Esophagus muscularis mucosa (tissue), 4 donors: Measurements from ENCODE around the gene S100A1. TPM values are rescaled to one million over a fixed set of nuclear protein-coding genes. Genes with fewer than 3 reads are reported as not detected.

ENCODE experiments used
- DNase-seq: peaks from one replicate; pipeline ENCODE4 v3.0.0-alpha.2; 2017; ENCODE audit errors: extremely low spot score
- H3K27ac ChIP-seq, 4 donors: fragments of 200-600 bp; sonication (generic); replicated peaks in 1 of 4; 1 replicate in 3 of 4; 2 replicates in 1 of 4; pipeline ENCODE4 v1.5.1; 2016 to 2019; ENCODE audit warnings: mild to moderate bottlenecking in 1 of 4
- H3K27me3 ChIP-seq, 4 donors: fragments of 200-600 bp; sonication (generic); one replicate each; pipeline versions ENCODE4 v1.5.1 to v1.6.0; 2016 to 2019
- H3K36me3 ChIP-seq, 4 donors: fragments of 200-600 bp; sonication (generic); one replicate each; pipeline ENCODE4 v1.5.1; 2016 to 2019
- H3K4me1 ChIP-seq, 4 donors: fragments of 200-600 bp; sonication (generic); one replicate each; pipeline ENCODE4 v1.5.1; 2016 to 2019
- H3K4me3 ChIP-seq, 4 donors: fragments of 200-600 bp; sonication (generic); 1 replicate in 2 of 4; 2 replicates in 2 of 4; pipeline ENCODE4 v1.5.1; 2016 to 2019; ENCODE audit warnings: mild to moderate bottlenecking in 4 of 4, moderate library complexity in 1 of 4
- H3K9me3 ChIP-seq, 4 donors: fragments of 200-600 bp; sonication (generic); 1 replicate in 3 of 4; 2 replicates in 1 of 4; pipeline ENCODE4 v1.5.1; 2016 to 2019
- EP300 ChIP-seq: sonication (generic); formaldehyde crosslinking; IDR thresholded peaks from one replicate; pipeline ENCODE4 v1.6.1; 2017; ENCODE audit warnings: antibody characterized with exemption
- POLR2A ChIP-seq: fragments of 450-650 bp; IDR thresholded peaks from one replicate; pipeline ENCODE4 v1.6.1; 2017; ENCODE audit warnings: antibody characterized with exemption, moderate library complexity, mild to moderate bottlenecking, low read depth
- POLR2AphosphoS5 ChIP-seq, 2 donors: sonication (generic); formaldehyde crosslinking; IDR thresholded peaks; one replicate each; pipeline ENCODE4 v1.6.1; 2017; ENCODE audit warnings: antibody characterized with exemption in 2 of 2
- WGBS: methylation state at CpG from one replicate; pipeline ENCODE4 v1.1.5; 2018; 5-methylcytosine and 5-hydroxymethylcytosine counted together
- intact Hi-C: fragments of 100-400 bp; cut with DNase I; formaldehyde crosslinking; loops from one replicate; pipeline ENCODE4 v1.15.1; 2023
- total RNA-seq, 4 donors: library from RNA; depleted of rRNA; stranded (reverse); fragments of >200 nt; gene quantifications; one replicate each; pipeline versions ENCODE4 v1.1.0 to v1.2.1, GENCODE V29; 2016
- TF ChIP-seq, protein P1 (sequence below), 3 experiments: fragments of 200-600 bp in 2 of 3; fragments of 450-650 bp in 1 of 3; sonication (generic) in 2 of 3; IDR thresholded peaks; one replicate each; pipeline ENCODE4 v1.5.1; 2017 to 2019; ENCODE audit warnings: antibody characterized with exemption in 3 of 3, mild to moderate bottlenecking in 2 of 3, moderate library complexity in 1 of 3

The S100A1 gene
- total RNA-seq, 4 donors from 2014 or later: 4.3 to 17.9 (median 9.2) TPM

DNA sequence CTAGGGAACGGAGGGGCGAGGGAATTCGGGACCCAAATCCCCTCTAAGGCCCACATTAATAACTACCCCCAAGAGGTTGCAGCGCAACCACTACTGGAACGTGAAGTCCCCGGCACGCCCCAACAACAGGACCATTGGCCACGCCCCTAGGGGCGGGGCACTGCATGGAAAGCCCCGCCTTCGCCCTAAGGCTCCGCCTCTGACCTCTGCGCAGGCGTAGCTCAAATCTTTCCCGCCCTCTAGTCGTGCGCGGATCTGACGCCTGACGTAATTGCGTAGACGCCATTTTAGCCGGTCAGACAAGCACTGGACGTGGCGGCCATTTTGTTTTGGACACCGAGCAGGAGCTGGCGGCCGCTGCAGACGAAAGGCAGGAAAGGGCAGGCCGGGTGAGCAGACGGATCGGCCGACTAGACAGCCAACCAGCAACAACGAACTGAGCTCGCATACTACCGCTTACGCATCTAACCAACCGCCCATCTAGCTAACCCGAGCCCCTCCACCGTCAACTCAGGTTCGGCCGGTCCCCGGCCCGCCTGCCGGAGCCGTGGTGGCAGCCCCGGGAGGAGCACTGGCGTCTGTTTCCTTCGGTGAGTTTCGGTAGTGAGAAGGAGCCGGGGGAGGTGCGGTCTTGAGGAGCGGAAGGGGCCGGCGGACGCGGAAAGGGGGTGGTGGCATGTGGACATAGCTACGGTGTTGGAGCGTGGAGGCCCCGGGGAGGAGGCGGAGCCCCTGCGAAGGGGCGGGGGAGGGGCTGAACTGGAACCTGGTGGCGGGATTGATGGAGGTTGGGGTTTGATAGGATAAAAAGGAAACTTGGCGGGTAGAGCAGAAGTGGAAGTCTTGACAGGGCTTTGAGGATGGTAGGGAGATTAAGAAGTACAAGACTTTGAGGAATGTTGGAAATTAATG, 5.8 kb downstream of the S100A1 start, which contains the start of gene CHTOP:
Gene CHTOP, plus strand, starts transcription at position 313 of the 912 bp plus-strand sequence. CDS start 2,523 bp downstream, outside the sequence.
- peak; percentile 99 for DNase-seq
- peak within 1 kb of the TSS; percentile 98 to 100 (median 98) for H3K27ac ChIP-seq
- peaks cover 0 to 4% (median 0%) of the 10 kb centered on the region in 4 donors for H3K27me3 ChIP-seq
- TF ChIP-seq POLR2A (peak; percentile 31), POLR2AphosphoS5 (IDR thresholded peaks at IDR 0.05) (peak; percentile 95 to 98), EP300 (no peak)
- TF ChIP-seq, protein P1, sequence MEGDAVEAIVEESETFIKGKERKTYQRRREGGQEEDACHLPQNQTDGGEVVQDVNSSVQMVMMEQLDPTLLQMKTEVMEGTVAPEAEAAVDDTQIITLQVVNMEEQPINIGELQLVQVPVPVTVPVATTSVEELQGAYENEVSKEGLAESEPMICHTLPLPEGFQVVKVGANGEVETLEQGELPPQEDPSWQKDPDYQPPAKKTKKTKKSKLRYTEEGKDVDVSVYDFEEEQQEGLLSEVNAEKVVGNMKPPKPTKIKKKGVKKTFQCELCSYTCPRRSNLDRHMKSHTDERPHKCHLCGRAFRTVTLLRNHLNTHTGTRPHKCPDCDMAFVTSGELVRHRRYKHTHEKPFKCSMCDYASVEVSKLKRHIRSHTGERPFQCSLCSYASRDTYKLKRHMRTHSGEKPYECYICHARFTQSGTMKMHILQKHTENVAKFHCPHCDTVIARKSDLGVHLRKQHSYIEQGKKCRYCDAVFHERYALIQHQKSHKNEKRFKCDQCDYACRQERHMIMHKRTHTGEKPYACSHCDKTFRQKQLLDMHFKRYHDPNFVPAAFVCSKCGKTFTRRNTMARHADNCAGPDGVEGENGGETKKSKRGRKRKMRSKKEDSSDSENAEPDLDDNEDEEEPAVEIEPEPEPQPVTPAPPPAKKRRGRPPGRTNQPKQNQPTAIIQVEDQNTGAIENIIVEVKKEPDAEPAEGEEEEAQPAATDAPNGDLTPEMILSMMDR (IDR thresholded peaks at IDR 0.05): peak in 1 of 3 experiments; percentile 14
- intact Hi-C loops: no loop called here
- H3K4me3 ChIP-seq: peak within 1 kb of the TSS; percentile 74 to 97 (median 87)
- 1% methylated on average over 25 of the region's 65 CpGs for whole genome bisulfite sequencing
- peaks cover 49 to 63% (median 59%) of the 10 kb centered on the region in 4 donors for H3K4me1 ChIP-seq
- no peaks in the 10 kb centered on the region for H3K9me3 ChIP-seq
- peaks cover 25 to 35% (median 29%) of the 10 kb centered on the region in 4 donors for H3K36me3 ChIP-seq

DNA sequence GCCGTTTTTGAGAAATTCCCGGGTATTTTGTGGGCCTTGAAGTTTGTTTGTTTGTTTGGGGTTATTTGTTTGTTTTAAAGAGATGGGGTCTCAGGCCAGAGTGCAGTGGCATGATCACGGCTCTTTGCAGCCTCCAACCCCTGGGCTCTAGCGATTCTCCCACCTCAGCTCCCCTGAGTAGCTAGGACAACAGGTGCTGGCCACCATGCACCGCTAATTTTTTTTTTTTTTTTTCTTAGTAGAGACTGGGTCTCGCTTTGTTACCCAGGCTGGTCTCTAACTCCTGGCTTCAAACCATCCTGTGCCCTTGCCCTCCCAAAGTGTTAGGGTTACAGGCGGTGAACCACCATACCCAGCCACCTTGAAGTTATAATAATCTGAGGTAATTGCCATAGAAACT, 7.6 kb downstream of the S100A1 start:
- intact Hi-C loops: no loop called here
- Histone ChIP-seq H3K4me1 (peaks cover 52 to 62% (median 57%) of the 10 kb centered on the region in 4 donors), H3K27ac (peak overlapping the region in 3 of 4 donors; percentile 98 to 100 (median 98)), H3K4me3 (peak overlapping the region; percentile 74 to 97 (median 87)), H3K27me3 (peaks cover 0 to 4% (median 0%) of the 10 kb centered on the region in 4 donors), H3K36me3 (peaks cover 43 to 54% (median 48%) of the 10 kb centered on the region in 4 donors), H3K9me3 (no peaks in the 10 kb centered on the region)
- no peak for DNase-seq
- WGBS: 83% methylated on average over 7 of the region's 7 CpGs
- TF ChIP-seq POLR2A (no peak), EP300 (no peak), POLR2AphosphoS5 (IDR thresholded peaks at IDR 0.05) (no peak)
- TF ChIP-seq, protein P1 (IDR thresholded peaks at IDR 0.05): no peak

DNA sequence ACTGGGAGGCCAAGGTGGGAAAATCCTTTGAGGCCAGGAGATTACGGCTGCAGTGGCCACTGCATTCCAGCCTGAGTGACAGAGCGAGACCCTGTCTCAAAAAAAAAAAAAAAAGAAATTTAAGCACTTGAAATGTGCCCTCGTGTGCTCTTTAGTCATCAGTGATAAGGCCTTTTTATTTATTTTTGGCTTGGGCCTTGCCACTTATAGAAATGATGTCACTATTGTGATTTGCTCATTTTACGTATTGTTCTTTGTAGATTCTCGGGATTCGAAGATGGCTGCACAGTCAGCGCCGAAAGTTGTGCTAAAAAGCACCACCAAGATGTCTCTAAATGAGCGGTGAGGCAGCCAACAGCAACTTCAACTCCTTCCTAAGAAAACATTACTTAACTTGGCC, 8.1 kb downstream of the S100A1 start:
- peak overlapping the region in 2 of 4 donors; percentile 48 to 98 for H3K27ac ChIP-seq
- TF ChIP-seq, protein P1 (IDR thresholded peaks at IDR 0.05): no peak
- TF ChIP-seq POLR2A (no peak), POLR2AphosphoS5 (IDR thresholded peaks at IDR 0.05) (no peak), EP300 (no peak)
- no peak for DNase-seq
- H3K4me1 ChIP-seq: peaks cover 57 to 65% (median 60%) of the 10 kb centered on the region in 4 donors
- peaks cover 46 to 58% (median 52%) of the 10 kb centered on the region in 4 donors for H3K36me3 ChIP-seq
- no peaks in the 10 kb centered on the region for H3K9me3 ChIP-seq
- 91% methylated on average over 9 of the region's 9 CpGs for WGBS
- peaks cover 0 to 4% (median 0%) of the 10 kb centered on the region in 4 donors for H3K27me3 ChIP-seq
- intact Hi-C loops: no loop called here
- H3K4me3 ChIP-seq: no peak overlapping the region

DNA sequence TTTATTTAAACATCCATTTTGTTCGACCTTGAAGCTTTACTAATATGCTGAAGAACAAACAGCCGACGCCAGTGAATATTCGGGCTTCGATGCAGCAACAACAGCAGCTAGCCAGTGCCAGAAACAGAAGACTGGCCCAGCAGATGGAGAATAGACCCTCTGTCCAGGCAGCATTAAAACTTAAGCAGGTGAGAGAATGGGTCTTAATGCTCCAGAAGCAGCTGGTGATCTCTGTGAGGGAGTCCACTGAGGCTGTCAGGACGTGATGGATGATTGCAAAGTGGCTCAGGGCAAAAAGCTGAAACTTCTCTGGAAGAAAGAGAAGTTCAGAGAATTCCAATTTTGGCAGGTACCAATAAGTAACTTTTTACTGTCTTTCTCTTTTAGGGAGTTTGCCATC, 10.0 kb downstream of the S100A1 start:
- 82% methylated on average over 6 of the region's 6 CpGs for WGBS
- peaks cover 0 to 4% (median 0%) of the 10 kb centered on the region in 4 donors for H3K27me3 ChIP-seq
- no peak overlapping the region for H3K27ac ChIP-seq
- no peaks in the 10 kb centered on the region for H3K9me3 ChIP-seq
- TF ChIP-seq, protein P1 (IDR thresholded peaks at IDR 0.05): no peak
- TF ChIP-seq POLR2AphosphoS5 (IDR thresholded peaks at IDR 0.05): no peak
- TF ChIP-seq EP300: no peak
- no peak for TF ChIP-seq POLR2A
- intact Hi-C loops: no loop called here
- H3K4me3 ChIP-seq: no peak overlapping the region
- DNase-seq: no peak
- H3K4me1 ChIP-seq: peaks cover 51 to 71% (median 55%) of the 10 kb centered on the region in 4 donors
- H3K36me3 ChIP-seq: peaks cover 59 to 78% (median 70%) of the 10 kb centered on the region in 4 donors
